Measurements from ENCODE around the gene FAM20C.

The FAM20C gene

DNA sequence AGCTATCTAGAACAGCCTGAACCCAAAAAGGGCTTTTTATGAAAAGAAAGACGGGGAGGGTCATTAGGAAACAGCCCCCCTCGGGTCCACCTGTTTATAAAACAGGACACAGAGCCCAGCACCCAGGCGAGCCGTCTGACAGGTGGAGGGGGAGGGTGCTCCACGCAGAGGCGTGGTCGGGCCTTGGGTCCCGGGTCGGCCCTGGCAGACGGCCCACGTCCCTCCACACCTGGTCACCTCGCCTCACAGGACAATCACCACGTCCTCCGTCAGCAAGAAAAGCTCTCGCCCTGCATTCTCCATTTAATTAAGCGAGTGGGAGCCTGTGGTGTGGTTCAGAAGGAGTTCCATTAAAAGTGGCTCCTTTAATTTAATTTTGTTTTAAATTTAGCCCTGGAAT lies 55.3 kb downstream of the FAM20C start:
- DNase-seq = no peak

- no peak for DNase-seq
Observed at GRCh38 chr7:248732-249435, 56.5 kb downstream of the FAM20C start.

DNA sequence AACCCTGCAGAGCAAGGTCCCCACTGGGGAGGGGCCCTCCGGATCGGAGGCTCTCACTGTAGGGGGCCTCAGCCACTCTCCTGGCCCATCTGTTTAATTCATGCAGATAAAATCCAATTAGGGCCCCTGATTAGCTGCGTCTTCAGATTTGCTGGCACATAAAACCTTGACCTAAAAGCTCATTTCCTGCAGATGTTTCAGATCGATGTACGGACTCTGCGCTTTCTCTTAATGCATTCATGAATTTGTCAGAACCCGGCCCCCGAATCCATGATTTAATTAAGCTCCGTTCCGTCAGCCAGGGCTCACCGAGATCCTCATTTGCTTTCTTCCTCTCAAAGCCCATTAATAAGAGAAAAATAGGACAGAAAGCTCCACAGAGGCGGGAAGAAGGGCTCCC lies 57.6 kb downstream of the FAM20C start:
- DNase-seq = no peak

DNA sequence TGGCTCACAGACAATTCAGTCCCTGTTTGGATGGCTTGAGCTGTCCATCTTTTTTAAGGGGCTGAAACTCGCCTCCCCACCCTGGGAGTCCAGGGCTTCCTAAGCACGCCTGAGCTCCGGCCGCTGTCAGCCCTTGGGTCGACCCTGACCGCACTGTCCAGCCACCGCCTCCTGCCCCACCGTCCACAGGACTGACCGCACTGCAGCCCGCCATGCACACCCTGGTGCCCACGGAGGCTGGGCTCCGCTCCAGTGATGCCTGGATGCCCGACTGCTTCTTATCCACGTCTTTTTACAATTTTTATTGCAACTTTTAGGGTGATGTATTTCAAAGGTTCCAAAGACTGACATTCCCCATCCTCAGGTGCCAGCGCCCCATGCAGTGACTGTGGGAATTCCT lies 58.2 kb downstream of the FAM20C start:
- no peak for DNase-seq

GRCh38 chr7:251005-251404 lies 58.6 kb downstream of the FAM20C start:
- DNase-seq = no peak

DNA sequence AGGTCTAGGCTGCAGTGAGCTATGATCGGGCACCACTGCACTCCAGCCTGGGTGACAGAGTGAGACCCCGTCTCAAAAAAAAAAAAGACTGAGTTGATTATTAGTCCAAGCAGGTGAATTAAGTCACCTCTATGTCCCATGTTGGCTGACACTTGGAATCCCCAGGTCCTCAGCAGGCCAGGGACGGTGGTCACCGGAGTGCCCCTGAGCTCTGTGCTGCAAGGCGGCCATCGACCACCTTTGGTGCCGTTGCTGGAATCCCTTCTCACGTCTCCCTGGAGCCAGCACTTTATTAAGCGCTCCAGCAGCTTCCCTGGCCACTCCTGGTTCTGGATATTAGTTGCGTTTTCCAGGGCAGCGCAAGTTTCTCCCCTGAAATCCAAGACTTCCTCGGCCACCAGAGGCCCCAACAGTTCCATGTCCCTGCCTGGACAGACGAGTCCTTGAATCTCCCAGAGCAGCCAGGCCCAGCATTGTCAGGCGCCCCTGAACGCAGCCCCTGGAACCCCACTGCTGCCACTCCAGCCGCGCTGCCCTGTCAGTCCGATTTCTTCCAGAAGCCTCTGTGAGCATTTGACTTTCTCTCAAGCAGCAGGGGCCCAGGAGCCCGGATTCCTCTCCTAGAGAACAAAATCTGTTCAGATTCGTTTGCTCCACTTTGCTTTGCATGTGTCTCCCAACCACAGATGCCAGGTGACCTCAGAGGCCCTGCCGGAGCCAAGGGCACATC lies 59.2 kb downstream of the FAM20C start:
- DNase-seq = no peak

- DNase-seq = no peak
Observed at GRCh38 chr7:252216-252965, 60.0 kb downstream of the FAM20C start.

DNA sequence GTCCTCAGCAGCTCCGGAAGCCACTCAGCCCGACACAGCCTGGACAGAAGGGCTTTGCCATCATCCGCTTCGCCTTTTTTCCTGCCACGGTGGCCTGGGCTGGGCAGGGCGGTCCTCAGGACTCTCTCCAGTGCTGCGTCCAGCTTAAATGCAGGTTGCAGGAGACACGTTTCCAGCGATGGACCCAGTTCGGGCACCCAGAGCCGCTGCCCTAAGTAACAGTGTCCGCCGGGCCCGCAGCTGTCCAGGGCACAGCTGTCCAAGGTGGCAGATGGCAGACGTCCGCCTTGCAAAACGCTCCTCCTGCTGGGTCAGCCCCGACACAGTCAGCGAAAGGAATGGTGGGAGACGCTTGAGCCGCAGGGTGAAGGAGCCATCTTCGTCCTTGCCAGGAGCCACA lies 60.6 kb downstream of the FAM20C start:
- no peak for DNase-seq

GRCh38 chr7:253581-254336 lies 61.4 kb downstream of the FAM20C start:
- DNase-seq = no peak

GRCh38 chr7:254337-255037 lies 62.1 kb downstream of the FAM20C start:
- DNase-seq = no peak

GRCh38 chr7:255038-255435 lies 62.7 kb downstream of the FAM20C start:
- no peak for DNase-seq

GRCh38 chr7:255721-256361 lies 63.5 kb downstream of the FAM20C start:
- no peak for DNase-seq

- DNase-seq = no peak
Observed at GRCh38 chr7:256461-256940, 64.1 kb downstream of the FAM20C start.

- no peak for DNase-seq
Observed at GRCh38 chr7:256981-257646, 64.7 kb downstream of the FAM20C start.

GRCh38 chr7:257647-257992 lies 65.2 kb downstream of the FAM20C start:
- DNase-seq = no peak

- no peak for DNase-seq
Observed at GRCh38 chr7:258476-259190, 66.3 kb downstream of the FAM20C start.

- DNase-seq = no peak
Observed at GRCh38 chr7:259191-259505, 66.8 kb downstream of the FAM20C start.

DNA sequence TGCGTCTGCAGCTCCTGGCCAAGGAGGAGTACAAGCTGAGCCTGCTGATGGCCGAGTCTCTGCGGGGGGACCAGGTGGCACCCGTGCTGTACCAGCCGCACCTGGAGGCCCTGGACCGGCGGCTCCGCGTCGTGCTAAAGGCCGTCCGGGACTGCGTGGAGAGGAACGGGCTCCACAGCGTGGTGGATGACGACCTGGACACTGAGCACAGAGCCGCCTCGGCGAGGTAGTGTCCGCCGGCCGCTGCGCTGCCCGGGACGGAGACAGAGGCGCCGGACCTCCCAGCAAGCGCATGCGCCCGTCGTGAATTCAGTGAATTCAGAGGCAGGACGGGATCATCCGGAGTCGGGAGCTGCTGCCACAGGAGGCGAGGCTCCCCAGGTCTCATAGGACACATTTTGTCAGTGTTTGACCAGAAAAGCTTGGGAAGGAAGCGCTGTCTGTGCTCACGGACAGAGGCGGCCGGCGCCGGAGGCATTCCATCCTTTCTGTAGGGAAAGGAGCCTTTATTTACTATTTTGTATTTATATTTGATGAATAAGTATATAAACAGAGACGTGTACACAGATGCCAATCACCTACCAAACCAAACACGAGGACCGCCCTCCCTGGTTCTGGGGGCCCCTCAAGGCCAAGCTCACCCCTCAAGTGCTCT lies 67.5 kb downstream of the FAM20C start:
- no peak for DNase-seq

GRCh38 chr7:260441-261281 lies 68.3 kb downstream of the FAM20C start:
- DNase-seq = no peak
